GM12892 (cell line): ENCODE data around the gene DPP4.

Source experiments
- POLR2A ChIP-seq: IDR thresholded peaks from 2 replicates; pipeline ENCODE4 v1.6.1; 2011; ENCODE audit warnings: low read depth, low read length, control low read depth
- POLR2AphosphoS5 ChIP-seq: IDR thresholded peaks from 2 replicates; pipeline ENCODE4 v1.6.1; 2011; ENCODE audit warnings: low read depth, low read length, control low read depth
- TAF1 ChIP-seq: IDR thresholded peaks from 2 replicates; pipeline ENCODE4 v1.6.1; 2011; ENCODE audit warnings: low read depth, mild to moderate bottlenecking, control low read depth, low read length, borderline replicate concordance

- no peak for TF ChIP-seq POLR2AphosphoS5
- TF ChIP-seq TAF1 = no peak
- no peak for TF ChIP-seq POLR2A
Measured at GRCh38 chr2:161990741-161991140, 83.3 kb downstream of the DPP4 start.
